GM19438 (cell line): ENCODE data around the gene LYZL2.
"Not testable (repeated sequence)": the region's sequence is repeated elsewhere in the genome, so short reads cannot be mapped to it uniquely, and the experiment has no call there.

Experiments
- ATAC-seq: cut with Tn5 transposase; IDR thresholded peaks from one replicate; pipeline ENCODE4 v1.9.1; 2021; ENCODE audit warnings: low read depth; ENCODE audit not compliant: unreplicated experiment

Gene LYZL2

DNA sequence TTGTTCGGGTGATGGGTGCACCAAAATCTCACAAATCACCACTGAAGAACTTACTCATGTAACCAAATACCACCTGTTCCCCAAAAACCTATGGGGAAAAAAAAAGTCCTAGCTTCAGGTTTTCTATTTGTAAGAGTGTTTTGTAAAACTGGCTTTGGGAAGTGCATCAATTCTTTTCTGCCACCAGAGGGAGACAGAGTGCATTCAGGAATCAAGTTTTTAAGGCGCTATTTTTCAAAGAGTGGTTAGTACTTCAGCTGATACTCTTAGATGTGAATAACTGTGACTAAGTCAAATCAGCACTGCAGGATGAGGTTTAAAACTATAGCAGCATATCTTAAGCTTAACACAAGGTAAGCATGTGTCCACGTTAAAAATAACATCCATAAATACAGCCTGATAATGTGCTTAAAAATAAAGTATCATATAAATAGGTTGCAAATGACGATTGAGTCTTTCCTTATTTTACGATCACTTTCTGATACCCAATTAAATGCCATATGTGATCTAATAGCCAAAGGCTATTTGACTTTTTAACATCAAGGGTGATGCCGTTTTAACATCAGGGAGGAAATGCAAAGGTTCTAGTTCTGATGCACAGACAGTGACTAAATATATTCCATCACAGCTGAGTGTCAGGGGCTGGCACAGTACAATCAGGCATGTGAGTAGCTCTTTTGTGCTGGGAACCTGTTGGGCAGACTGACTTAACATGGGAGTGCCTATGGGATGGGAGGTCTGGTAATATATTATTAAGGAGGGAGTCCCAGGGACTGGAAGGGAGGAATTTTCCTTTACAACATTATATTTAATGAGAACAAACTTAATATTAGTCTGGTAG, 10.6 kb upstream of the LYZL2 start:
- ATAC-seq: no peak

DNA sequence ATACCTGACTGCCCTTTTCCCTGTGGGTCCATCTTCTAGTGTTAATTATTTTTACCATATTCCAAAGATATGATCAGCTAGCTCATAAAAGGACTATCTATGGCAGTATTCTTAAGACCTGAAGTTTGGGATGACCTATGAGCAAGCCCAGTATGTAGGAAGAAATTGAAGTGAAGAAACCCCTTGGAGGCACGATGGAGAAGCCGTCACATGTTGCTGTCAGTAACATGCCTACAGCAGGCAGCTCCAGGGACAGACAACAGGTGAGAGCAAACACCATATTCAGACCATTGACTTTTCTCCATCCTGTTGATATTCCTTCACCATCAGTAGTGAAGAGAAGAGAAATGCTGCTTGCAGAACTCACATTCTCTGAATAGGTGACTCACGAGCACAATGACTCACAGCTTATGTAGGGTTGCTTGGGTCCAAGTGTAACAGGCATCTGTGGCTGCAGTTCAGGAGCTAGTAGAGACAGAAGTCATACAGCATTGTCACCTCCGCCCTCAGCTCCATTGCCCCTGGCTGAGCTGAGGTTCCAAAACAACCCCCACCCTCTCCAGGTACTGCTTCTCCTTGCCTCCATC, 8.4 kb upstream of the LYZL2 start:
- no peak for ATAC-seq

DNA sequence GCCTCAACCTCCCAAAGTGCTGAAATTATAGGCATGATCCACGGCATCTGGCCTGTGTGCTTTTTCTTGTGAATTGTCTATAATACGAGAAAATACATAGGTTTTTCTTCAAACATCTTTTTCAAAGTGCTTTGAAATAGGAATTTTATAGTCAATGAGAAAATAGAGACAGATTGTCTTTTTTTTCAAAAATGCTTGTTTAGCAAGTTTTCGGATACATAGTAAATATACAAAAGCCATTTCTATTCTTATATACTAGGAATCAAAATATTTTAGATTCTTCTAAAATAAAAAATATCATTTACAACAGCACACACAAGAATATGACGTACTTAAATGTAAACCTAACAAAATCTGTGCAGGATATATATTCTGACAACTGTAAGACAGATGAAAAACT, 1.6 kb upstream of the LYZL2 start:
- no peak for ATAC-seq

DNA sequence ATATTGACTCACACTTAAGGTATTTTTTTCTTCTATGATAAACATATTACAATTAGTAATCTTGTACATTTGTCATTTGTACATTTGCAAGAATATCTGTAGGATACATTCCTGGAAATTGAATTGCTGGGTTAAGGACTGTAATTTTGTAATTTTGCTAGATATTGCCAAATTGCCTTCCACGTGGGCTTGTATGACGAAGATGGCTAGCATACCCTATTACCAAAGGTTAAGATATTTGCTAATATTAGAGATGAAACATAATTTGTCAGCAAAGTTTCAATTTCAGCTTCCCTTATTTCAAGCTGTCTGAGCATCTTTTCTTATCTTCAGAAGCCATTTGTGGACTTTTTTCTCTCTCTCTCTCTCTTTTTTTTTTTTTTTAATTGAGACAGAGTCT, 1.0 kb upstream of the LYZL2 start:
- no peak for ATAC-seq

DNA sequence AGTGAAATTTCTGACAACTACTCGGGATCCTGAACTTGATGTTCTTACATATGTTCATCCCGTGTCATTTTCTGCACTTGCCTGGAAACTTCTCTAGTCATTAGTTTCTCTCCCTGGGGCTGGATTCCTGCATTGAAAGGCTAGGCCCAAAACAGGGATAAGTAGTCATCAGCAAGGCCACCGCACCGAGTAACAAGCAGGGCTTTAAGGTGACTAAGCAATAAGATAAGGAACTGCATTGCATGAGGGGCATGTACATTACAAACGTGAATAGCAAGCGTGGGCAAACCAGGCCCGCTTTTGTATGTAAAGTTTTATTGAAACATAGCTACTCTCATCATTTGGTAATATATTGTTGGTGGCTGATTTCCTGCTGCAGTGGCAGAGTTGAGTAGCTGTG, 977 bp downstream of the LYZL2 start:
- not testable (repeated sequence) for ATAC-seq

DNA sequence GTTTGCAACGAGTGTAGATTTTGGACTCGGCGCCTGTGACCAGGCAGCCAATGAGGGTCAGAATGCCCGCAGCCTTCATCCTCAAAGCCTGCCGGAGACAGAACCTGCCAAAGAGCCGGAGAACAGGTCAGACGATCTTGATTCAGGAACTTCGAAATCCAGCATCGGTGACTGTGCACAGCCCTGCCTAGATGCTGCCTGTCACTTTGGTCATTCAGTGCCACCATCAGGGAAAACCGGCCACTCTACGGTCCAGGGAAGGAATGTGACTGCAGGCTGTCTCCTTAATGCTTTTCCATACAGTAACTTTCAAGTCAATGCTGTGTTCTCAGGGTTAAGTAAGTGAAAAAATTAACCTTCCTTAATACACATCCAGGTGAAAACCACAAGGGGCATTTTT, 2.7 kb downstream of the LYZL2 start:
- ATAC-seq: not testable (repeated sequence)

DNA sequence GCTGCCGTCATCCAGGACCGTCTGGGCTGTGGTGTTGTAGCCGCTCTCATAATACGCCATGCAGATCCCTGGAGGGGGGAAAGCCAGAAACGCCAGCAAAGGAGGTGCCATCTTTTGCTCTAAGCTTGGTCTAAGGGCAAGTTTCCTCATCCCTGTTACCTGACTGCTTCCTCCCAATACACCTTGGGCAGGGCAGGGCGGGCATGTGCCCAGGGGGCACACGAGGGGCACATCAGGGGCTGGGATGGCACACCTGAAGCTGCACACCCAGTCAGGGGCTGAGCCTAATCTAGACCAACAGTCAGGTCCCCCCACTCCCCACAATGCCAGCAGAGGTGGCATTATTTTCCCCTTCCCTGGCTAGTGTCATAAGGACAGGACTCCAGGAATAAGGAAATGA, 3.4 kb downstream of the LYZL2 start:
- ATAC-seq: not testable (repeated sequence)

DNA sequence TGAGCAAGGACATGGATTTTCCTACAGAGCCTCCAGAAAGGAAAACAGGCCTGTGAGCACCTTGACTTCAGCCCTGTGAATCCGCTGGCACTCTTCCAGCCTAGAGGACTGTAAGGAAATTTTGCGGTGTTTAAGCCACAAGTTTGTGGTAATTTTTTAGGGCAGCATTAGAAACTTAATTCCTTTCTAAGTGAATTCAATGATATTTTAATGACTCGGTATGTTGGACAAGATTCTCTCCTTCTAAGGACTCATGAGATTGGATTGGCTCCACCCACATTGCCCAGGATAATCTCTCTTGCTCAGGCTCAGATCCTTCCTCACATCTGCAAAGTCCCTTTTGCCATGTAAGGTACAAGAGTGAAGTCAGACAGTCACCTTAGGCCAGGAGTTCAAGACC, 4.5 kb downstream of the LYZL2 start:
- no peak for ATAC-seq

DNA sequence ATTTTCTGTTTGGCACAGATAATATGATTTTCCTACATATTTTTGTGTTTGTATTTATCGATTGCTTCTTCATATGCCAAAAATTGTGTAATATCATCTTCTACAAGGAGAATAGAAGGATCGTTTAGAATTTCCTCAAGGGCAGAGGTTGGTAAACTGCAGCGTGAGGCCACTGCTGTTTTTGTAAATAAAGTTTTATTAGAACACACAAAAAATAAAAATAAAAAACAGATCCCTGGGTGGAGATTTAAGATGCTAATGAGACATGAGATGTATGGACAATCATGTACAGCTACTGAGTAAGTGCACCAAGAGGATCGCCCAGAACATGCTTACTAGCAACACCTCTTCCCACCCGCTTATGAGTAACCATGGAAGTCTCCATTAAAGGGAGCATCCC, 9.6 kb downstream of the LYZL2 start:
- ATAC-seq: no peak

DNA sequence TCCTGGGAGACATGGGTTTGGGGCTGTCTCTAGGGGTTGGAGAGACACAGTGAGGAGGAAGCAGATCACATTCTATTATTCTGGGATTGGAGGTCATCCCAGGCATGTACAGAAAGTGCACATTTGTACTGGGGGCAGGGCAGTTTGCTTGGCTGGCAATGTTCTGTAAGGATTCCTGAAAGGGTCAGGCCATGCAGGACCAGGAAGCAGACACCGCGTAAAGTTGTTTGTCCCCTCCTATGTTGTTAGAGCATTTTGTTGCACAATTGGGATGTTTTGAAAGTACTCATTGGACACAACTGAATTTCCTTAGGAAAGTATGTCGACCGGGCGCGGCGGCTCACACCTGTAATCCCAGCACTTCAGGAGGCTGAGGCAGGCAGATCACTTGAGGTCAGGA, 12.5 kb downstream of the LYZL2 start:
- no peak for ATAC-seq

DNA sequence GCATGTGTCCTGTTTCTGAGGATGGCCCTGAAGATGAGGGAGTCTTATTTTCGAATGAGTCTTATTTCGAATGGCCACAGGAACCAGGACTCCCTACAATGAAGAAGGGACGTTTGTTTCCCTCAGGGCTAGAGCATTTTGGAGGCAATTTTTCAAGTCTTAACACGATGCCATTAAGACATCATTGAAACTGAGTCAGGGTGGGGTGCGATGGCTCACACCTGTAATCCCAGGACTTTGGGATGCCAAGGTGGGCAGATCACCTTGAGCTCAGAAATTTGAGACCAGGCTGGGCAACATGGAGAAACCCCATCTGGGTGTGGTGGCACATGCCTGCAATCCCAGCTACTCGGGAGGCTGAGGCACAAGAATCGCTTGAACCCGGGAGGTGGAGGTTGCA, 18.5 kb downstream of the LYZL2 start:
- ATAC-seq: not testable (repeated sequence)

DNA sequence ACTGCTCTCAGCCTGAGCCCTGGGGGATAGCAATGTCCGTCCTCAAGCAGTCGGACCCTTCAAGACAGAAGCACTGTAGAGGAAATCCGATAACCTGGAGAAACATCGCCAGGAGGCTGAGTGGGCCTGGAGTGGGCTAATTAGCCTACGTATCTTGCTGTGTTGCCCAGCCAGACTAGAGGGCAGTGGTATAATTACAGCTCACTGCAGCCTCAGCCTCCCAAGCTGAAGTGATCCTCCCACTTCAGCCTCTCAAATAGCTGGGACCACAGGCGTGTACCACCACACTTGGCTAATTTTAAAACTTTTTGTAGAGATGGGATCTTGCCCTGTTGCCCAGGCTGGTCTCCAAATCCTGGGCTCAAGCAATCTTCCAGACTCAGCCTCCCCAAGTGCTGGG, 21.7 kb downstream of the LYZL2 start:
- no peak for ATAC-seq

DNA sequence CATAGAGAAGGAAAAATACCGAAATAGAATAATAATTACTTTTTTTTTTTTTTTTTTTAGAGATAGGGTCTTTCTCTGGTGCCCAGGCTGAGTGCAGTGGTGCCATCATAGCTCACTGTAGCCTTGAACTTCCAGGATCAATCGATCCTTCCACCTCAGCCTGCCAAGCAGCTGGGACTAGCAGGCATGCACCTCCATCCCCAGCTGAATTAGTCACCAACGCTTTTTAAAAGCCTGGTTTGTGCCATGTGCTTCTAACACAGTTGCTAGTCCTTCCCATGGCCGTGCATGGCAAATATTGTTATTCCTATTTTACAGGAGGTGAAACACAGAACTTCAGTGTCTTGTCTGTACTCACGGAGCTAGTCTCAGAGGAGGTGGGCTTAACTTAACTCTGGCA, 23.2 kb downstream of the LYZL2 start:
- no peak for ATAC-seq

DNA sequence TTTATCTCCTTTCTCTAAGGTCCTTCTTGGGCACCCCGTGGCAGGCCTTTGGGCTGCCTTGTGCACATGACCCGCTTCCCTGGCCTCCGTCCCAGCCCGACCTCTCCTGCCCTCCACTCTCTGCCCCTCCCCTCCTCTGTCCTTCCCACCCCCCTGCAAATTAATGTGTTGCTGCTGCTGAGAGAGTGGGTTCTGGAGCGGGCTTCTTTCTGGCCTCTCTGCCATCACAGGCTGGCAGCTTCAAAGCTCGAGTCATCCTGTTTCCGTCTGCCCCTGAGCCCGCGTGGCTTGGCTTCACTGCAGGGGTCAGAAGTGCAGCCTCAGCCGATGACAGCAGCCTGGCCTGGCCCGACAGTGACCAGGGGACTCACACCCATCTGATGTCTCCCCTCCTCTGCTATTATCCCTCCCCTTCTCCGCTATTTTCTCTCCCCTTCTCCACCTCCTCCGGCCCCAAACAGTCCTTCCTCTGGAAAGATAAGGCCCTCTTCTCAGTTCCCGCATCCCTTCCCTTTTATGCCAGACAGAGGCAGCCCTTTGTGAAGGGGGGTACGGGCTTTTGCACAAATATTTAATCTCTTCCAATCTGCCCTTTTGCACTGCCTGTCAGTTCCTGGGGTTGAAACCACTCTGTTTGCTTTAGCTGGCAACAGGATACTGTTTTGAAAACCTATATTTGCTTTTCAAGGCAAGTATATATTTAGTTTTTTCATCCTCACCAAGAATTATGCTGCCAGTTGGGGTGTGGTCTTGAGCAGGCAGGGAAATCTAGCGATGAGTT, 24.0 kb downstream of the LYZL2 start:
- not testable (repeated sequence) for ATAC-seq

DNA sequence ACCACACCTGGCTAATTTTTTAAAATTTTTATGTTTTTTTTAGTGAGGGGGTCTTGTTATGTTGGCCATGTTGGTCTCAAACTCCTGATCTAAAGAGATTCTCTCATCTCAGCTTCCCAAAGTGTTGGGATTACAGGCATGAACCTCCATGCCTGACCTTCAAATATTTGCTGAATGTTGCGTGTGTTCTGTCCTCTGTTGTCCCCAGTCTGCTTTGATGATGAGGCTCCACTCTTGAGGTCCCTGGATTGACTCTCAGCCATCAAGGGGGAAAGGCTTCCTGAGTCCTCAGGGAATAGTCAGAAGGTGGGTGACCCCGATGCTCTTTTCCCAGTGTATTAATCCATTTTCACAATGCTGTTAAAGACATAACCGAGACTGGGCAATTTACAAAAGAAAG, 26.0 kb downstream of the LYZL2 start:
- no peak for ATAC-seq

DNA sequence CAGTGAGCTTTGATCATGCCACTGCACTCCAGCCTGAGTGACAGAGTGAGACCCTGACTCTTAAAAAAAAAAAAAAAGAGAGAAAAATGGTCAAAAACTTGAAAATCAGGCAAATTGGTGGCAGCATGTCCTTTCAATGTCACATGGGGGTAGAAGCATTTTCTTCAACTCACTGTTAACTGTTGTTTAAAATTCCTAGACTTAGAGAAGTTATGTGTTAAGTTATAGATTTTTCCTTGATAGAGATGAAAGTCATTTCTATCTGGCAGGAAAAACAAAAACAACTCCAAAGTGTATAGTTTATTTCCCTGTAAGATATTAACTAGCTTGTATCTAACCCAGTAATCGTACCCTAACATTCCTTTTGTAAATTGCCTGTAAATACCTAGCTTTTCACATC, 26.8 kb downstream of the LYZL2 start:
- ATAC-seq: no peak

DNA sequence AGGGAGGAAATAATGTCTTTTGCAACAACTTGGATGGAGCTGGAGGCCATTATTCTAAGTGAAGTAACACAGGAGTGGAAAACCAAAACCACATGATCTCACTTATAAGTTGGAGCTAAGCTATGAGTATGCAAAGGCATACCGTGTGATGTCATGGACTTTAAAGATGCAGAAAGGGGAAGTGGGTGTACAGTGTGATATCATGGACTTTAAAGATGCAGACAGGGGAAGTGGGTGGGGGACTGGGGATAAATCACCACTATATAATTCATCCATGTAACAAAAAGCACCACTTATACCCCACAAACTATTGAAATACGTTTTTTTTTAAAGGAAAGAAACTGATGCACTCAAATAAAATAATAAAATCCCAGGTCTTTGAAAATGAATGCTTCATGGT, 29.5 kb downstream of the LYZL2 start:
- ATAC-seq: no peak

DNA sequence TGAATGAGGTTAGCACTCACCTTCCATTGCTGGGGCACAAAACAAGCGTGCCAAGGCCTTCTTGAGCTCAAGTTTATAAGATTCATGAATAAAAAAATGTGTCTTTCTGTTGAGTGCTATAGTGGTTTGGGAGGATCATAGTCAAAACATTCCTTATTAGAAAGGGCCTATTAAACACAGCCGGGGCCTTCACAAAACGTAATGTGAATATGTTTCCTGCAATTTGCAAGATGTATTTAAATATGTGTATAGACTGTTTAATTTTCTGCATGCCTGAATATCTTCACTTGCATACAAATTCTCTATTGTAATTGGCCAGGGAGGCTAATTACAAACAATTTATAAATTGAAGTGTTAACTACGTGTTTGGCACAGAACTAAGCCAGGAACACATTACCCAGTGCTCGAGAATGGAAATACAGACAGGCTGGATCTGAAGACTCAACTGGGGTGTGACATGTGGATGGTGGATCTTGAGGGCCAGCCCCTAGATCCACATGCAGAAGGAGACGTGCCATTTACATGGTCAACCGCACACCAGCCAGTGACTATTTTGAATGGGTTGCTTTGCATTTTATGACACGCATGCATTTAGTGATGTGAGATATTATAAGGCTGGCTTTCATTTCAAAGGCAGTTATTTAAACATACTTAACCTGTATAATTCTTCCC, 31.3 kb downstream of the LYZL2 start:
- no peak for ATAC-seq

DNA sequence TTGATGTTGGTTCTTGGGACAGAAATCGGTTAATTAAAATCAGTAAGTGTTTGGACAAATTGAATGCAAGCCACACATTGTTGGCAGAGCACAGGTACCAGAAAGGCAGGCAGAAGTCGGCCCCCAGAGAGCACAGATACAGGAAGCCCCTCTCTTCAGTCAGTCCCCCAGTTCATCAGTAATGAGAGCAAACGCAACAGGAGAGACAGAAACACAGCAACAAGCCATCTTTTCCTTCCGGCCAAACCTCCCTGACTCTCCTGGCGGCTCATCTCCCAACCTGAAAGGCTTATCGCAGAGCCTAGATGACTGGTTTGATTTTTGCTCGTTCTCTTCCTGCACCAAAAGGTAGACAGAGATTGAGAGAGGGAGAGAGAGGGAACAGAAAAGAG, 32.1 kb downstream of the LYZL2 start:
- not testable (repeated sequence) for ATAC-seq

DNA sequence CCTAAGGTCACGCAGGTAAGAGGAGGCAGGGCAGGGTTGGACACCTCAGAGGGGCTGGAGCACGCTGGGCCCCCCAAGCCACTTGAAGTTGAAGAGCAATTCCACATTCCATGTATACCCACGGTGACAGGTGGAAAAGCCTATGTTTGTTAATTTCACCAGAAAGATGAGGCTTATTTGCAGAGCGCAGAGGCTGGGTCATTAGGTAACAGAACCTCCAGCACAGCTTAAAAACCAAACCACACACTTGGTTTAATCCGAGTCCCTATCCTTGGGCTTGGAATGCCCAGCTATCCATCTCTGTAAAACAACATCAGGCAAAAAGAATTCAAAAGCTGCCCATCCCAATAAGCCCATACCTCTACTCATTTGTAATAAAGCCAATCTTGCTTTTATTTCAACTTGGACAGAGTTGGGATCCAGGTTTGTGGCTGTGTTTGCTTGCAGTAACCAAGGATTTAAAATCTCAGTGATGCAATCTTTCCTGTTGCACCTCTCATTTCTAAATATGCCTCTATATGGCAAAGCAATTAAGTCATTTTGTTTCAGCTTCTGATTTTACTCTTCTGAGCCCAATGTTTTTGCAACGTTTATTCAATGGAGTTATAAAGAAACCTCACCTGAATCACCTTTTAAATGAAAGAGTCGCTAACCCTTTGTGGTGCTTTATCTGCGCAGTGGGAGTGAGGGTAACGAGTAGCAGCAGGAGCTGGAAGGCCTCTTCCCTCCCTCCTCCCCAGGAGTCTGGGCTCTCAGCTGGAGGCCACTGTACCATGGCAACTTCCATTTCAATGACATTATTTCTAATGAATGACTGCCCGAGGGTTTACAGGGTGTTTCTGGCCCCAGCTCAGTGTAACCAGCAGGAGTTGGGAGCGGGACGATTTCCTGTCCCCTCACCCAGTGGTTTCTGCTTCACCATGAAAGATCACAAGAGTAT, 32.8 kb downstream of the LYZL2 start:
- not testable (repeated sequence) for ATAC-seq
